ENCODE measurements around the gene ABCC1.

DNA sequence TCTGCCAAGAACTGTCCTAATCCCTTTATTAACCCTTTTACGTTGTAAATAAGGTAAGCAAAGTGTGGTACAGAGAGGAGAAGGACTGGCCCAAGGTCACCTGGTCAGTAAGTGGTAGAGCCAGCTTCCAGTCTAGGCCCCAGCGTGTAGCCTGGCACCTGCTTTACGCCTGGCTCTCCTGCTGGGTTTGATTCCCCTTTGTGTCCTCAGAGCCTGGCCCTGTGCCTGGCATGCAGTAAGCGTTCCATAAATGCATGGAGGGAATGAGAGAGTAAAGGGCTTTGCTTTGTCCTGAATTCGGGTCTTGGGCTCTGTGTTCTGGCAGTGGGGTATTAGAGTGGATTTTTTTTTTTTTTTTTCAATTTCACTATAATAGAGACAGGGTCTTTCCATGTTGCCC, 62.7 kb downstream of the ABCC1 start:
- TF ChIP-seq, protein P1, sequence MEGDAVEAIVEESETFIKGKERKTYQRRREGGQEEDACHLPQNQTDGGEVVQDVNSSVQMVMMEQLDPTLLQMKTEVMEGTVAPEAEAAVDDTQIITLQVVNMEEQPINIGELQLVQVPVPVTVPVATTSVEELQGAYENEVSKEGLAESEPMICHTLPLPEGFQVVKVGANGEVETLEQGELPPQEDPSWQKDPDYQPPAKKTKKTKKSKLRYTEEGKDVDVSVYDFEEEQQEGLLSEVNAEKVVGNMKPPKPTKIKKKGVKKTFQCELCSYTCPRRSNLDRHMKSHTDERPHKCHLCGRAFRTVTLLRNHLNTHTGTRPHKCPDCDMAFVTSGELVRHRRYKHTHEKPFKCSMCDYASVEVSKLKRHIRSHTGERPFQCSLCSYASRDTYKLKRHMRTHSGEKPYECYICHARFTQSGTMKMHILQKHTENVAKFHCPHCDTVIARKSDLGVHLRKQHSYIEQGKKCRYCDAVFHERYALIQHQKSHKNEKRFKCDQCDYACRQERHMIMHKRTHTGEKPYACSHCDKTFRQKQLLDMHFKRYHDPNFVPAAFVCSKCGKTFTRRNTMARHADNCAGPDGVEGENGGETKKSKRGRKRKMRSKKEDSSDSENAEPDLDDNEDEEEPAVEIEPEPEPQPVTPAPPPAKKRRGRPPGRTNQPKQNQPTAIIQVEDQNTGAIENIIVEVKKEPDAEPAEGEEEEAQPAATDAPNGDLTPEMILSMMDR (IDR thresholded peaks at IDR 0.05) = no peak
- no peak for TF ChIP-seq ZFX (IDR thresholded peaks at IDR 0.05; ENCODE audit: borderline replicate concordance)

All from 22Rv1 (cell line).